ENCODE measurements around the gene KCND3.

Gene KCND3

DNA sequence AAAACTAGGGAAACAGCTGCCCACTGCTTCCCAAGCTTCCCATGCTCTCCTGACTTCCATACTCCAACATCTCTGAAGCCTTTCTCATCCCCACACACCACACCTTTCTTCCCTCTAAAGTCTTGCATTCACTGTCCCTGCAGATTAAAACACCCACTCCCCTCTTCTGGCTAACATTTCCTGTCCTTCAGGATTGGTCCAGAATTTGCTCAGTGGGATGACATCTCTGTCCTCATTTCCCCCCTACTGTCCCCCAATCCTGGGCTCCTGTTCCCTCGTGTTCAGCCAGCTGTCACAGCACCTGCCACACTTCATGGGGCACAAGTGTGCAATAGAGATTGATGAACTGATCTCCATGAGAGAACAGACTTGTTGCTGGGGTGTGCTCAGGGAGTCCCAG, 82.7 kb downstream of the KCND3 start:
- H3K27ac ChIP-seq (replicated peaks), result no peak overlapping the region
- no peaks in the 10 kb centered on the region for H3K27me3 ChIP-seq (ENCODE audit: insufficient read depth, poor library complexity, severe bottlenecking)
- TF ChIP-seq, protein P1, sequence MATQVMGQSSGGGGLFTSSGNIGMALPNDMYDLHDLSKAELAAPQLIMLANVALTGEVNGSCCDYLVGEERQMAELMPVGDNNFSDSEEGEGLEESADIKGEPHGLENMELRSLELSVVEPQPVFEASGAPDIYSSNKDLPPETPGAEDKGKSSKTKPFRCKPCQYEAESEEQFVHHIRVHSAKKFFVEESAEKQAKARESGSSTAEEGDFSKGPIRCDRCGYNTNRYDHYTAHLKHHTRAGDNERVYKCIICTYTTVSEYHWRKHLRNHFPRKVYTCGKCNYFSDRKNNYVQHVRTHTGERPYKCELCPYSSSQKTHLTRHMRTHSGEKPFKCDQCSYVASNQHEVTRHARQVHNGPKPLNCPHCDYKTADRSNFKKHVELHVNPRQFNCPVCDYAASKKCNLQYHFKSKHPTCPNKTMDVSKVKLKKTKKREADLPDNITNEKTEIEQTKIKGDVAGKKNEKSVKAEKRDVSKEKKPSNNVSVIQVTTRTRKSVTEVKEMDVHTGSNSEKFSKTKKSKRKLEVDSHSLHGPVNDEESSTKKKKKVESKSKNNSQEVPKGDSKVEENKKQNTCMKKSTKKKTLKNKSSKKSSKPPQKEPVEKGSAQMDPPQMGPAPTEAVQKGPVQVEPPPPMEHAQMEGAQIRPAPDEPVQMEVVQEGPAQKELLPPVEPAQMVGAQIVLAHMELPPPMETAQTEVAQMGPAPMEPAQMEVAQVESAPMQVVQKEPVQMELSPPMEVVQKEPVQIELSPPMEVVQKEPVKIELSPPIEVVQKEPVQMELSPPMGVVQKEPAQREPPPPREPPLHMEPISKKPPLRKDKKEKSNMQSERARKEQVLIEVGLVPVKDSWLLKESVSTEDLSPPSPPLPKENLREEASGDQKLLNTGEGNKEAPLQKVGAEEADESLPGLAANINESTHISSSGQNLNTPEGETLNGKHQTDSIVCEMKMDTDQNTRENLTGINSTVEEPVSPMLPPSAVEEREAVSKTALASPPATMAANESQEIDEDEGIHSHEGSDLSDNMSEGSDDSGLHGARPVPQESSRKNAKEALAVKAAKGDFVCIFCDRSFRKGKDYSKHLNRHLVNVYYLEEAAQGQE (IDR thresholded peaks at IDR 0.05; ENCODE audit: insufficient replicate concordance, low read depth), result no peak
- no peak for TF ChIP-seq SPI1 (IDR thresholded peaks at IDR 0.05; ENCODE audit: borderline replicate concordance, low read depth)
- TF ChIP-seq, protein P2, sequence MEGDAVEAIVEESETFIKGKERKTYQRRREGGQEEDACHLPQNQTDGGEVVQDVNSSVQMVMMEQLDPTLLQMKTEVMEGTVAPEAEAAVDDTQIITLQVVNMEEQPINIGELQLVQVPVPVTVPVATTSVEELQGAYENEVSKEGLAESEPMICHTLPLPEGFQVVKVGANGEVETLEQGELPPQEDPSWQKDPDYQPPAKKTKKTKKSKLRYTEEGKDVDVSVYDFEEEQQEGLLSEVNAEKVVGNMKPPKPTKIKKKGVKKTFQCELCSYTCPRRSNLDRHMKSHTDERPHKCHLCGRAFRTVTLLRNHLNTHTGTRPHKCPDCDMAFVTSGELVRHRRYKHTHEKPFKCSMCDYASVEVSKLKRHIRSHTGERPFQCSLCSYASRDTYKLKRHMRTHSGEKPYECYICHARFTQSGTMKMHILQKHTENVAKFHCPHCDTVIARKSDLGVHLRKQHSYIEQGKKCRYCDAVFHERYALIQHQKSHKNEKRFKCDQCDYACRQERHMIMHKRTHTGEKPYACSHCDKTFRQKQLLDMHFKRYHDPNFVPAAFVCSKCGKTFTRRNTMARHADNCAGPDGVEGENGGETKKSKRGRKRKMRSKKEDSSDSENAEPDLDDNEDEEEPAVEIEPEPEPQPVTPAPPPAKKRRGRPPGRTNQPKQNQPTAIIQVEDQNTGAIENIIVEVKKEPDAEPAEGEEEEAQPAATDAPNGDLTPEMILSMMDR (IDR thresholded peaks at IDR 0.05; ENCODE audit: insufficient read depth, low read length), result no peak
- no peak for TF ChIP-seq POLR2AphosphoS5 (IDR thresholded peaks at IDR 0.05; ENCODE audit: low read depth)
- no peak for TF ChIP-seq GABPA (IDR thresholded peaks at IDR 0.05; ENCODE audit: low read depth)
- H3K4me3 ChIP-seq (replicated peaks; ENCODE audit: insufficient read depth, low read length), result no peak overlapping the region
- DNase-seq (ENCODE audit: low read depth in 1 of 2, low spot score in 1 of 2), result no peak

DNA sequence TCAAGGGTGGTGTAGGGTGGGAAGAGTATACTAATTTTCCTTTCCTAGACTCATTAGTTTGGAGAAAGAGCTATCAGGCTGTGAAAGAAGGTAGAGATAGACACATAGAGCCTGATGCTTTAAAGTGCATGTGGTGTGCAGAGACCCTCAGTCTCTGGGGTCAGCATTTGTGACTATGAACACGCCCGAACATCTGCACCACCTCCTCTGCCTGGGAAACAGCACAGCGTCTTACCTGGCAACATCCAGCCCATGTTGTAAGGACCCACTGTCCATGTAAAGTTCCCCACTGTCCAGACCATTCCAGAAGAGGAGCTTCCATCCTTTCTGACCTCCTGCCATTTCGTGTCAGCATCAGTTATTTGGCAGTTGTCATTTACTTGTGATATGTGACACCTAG, 83.4 kb downstream of the KCND3 start:
- H3K4me3 ChIP-seq (replicated peaks; ENCODE audit: insufficient read depth, low read length), result no peak overlapping the region
- no peak overlapping the region for H3K27ac ChIP-seq (replicated peaks)
- H3K27me3 ChIP-seq (ENCODE audit: insufficient read depth, poor library complexity, severe bottlenecking), result no peaks in the 10 kb centered on the region
- TF ChIP-seq SPI1 (IDR thresholded peaks at IDR 0.05; ENCODE audit: borderline replicate concordance, low read depth) (no peak), GABPA (IDR thresholded peaks at IDR 0.05; ENCODE audit: low read depth) (no peak), POLR2AphosphoS5 (IDR thresholded peaks at IDR 0.05; ENCODE audit: low read depth) (no peak)
- TF ChIP-seq, protein P1 (IDR thresholded peaks at IDR 0.05; ENCODE audit: insufficient replicate concordance, low read depth), result no peak
- TF ChIP-seq, protein P2 (IDR thresholded peaks at IDR 0.05; ENCODE audit: insufficient read depth, low read length), result no peak
- no peak for DNase-seq (ENCODE audit: low read depth in 1 of 2, low spot score in 1 of 2)

DNA sequence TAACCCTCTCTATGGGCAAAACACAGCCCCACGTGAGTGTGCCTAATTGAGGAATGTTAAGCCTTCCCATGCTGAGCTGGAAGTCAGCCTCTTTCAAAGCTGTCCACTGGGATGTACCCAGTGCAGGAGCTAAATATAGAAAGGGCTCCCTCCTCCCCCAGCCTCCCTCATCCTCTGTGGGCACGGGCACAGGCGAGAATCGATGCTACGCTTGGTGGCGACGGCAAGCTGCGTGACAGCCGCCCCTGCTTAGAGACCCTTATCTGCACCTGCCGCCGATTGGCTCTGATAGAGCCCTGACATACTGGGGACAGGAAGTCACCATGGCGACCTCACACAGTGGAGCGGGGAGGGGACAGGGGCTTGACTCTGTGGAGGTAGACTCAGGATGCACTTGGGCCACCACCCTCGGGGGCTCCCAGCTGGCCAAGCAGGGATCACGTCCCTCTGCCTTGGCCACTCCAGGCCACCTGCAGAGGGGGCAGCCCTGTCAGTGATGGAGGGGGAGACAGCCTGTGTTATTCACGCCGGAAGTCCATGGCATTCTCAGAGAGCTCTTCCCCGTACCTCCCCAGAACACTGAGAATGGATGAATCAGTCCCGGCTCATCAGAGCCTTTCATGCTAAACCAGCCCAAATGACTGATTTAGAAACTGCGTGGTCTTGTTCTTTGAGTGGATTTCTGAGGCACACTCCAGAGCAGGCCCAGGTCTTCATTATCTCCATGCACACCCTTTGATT, 84.8 kb downstream of the KCND3 start:
- Histone ChIP-seq H3K4me3 (replicated peaks; ENCODE audit: insufficient read depth, low read length) (no peak overlapping the region), H3K27me3 (ENCODE audit: insufficient read depth, poor library complexity, severe bottlenecking) (no peaks in the 10 kb centered on the region), H3K27ac (replicated peaks) (no peak overlapping the region)
- DNase-seq (ENCODE audit: low read depth in 1 of 2, low spot score in 1 of 2), result no peak
- TF ChIP-seq, protein P2 (IDR thresholded peaks at IDR 0.05; ENCODE audit: insufficient read depth, low read length), result no peak
- TF ChIP-seq, protein P1 (IDR thresholded peaks at IDR 0.05; ENCODE audit: insufficient replicate concordance, low read depth), result no peak
- no peak for TF ChIP-seq GABPA (IDR thresholded peaks at IDR 0.05; ENCODE audit: low read depth)
- TF ChIP-seq SPI1 (IDR thresholded peaks at IDR 0.05; ENCODE audit: borderline replicate concordance, low read depth), result no peak
- no peak for TF ChIP-seq POLR2AphosphoS5 (IDR thresholded peaks at IDR 0.05; ENCODE audit: low read depth)
